PFSK-1 (cell line): ENCODE measurements around the gene DEPDC1B.

Experiments
- FOXP2 ChIP-seq: optimal IDR thresholded peaks from 2 replicates; pipeline ENCODE3; 2011; ENCODE audit warnings: borderline replicate concordance, control low read depth, inconsistent platforms; ENCODE audit not compliant: insufficient read depth; ENCODE audit errors: extremely low read length, extremely low read depth
- POLR2AphosphoS5 ChIP-seq: IDR thresholded peaks from 2 replicates; pipeline ENCODE4 v1.6.1; 2012; ENCODE audit warnings: low read depth, mild to moderate bottlenecking, control low read depth, low read length, moderate library complexity
- REST ChIP-seq, 2 experiments: IDR thresholded peaks; 2 replicates each; pipeline versions ENCODE4 v1.6.1 to v1.8.0; 2011 to 2012; ENCODE audit warnings: low read depth in 2 of 2, low read length in 2 of 2, control low read depth in 1 of 2, inconsistent platforms in 1 of 2, mild to moderate bottlenecking in 1 of 2, moderate library complexity in 1 of 2; ENCODE audit not compliant: insufficient read depth in 1 of 2
- SIN3A ChIP-seq: IDR thresholded peaks from 2 replicates; pipeline ENCODE4 v1.6.1; 2012; ENCODE audit warnings: mild to moderate bottlenecking, low read length, moderate library complexity, borderline replicate concordance; ENCODE audit not compliant: insufficient read depth
- TAF1 ChIP-seq: IDR thresholded peaks from 2 replicates; pipeline ENCODE4 v1.6.1; 2012; ENCODE audit warnings: low read length, control low read depth, borderline replicate concordance; ENCODE audit not compliant: insufficient read depth

DEPDC1B gene

GRCh38 chr5:60719329-60719728 is 19.4 kb upstream of the DEPDC1B start:
- TF ChIP-seq TAF1 = no peak
- TF ChIP-seq SIN3A = no peak
- TF ChIP-seq FOXP2 = no peak
- TF ChIP-seq POLR2AphosphoS5 = no peak
- no peak for TF ChIP-seq REST (IDR thresholded peaks at IDR 0.05; ENCODE audit: insufficient read depth in 1 of 2, low read depth in 2 of 2, low read length in 2 of 2)

DNA sequence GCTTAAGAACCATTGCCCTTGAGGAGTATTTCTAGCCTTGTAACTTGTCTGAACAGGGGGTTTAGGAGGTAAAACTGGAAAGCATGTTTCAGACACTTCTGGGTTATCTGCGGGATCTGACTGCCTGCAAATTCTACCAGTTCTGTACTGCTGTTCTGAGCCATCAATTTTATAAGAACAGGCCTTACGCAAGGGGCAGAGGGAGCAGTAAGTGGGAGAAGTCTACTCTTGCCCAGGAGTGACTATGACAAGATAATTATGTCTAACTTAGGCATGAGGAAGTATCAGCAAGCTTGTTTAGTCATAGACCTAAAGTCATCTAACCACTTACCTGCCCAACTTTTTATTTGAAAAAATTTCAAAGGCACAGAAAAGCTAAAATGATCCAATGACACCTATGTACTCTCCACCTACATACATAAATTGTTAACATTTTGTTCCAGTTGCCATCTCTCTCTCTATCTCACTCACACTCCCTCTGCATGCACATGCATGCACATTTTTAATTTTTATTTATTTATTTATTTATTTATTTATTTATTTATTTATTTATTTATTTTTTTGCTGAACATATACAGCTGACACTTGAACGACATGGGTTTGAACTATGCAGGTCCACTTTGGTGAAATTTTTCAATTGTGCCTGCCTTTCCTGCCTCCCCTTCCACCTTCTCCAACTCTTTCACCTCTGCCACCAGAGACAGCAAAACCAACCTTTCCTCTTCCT is 18.4 kb upstream of the DEPDC1B start:
- TF ChIP-seq SIN3A = no peak
- no peak for TF ChIP-seq REST (IDR thresholded peaks at IDR 0.05; ENCODE audit: insufficient read depth in 1 of 2, low read depth in 2 of 2, low read length in 2 of 2)
- no peak for TF ChIP-seq POLR2AphosphoS5
- TF ChIP-seq TAF1 = no peak
- no peak for TF ChIP-seq FOXP2

GRCh38 chr5:60712950-60713349 is 13.0 kb upstream of the DEPDC1B start:
- TF ChIP-seq TAF1 (no peak), REST (IDR thresholded peaks at IDR 0.05; ENCODE audit: insufficient read depth in 1 of 2, low read depth in 2 of 2, low read length in 2 of 2) (no peak), FOXP2 (no peak), POLR2AphosphoS5 (no peak), SIN3A (no peak)

GRCh38 chr5:60710362-60710761 is 10.4 kb upstream of the DEPDC1B start:
- TF ChIP-seq POLR2AphosphoS5 = no peak
- TF ChIP-seq REST (IDR thresholded peaks at IDR 0.05; ENCODE audit: insufficient read depth in 1 of 2, low read depth in 2 of 2, low read length in 2 of 2) = no peak

DNA sequence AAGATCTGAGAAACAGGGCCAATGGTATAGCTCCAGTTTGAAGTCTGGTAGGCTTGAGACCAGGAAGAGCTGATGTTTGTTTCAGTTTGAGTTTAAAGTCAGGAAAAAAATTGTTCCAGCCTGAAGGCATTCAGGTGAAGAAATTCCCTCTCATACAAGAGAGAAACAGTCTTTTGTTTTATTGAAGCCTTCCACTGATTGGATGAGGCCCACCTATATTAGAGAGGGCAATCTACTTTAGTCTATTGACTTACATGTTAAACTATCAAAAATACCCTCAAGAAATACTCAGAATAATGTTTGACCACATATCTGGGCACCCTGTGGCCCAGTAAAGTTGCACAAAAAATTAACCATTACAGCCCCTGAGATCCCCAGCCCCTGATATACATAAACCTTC is 5.2 kb upstream of the DEPDC1B start:
- TF ChIP-seq POLR2AphosphoS5 = no peak
- TF ChIP-seq FOXP2 = no peak
- TF ChIP-seq TAF1 = no peak
- no peak for TF ChIP-seq SIN3A
